H1 (cell line): Measurements from ENCODE around the gene TMEM9B. TPM values are rescaled to one million over a fixed set of nuclear protein-coding genes. Genes with fewer than 3 reads are reported as not detected.

Source experiments
- BRCA1 ChIP-seq: IDR thresholded peaks from 2 replicates; pipeline ENCODE4 v1.6.1; 2012; ENCODE audit warnings: low read depth, low read length, improper control_type of control experiment
- CBX8 ChIP-seq: fragments of 300-800, 300-1000 bp; sonication (generic); IDR thresholded peaks from 2 replicates; pipeline ENCODE4 v1.7.1; 2016; ENCODE audit warnings: low read depth, low read length, borderline replicate concordance
- CEBPB ChIP-seq: IDR thresholded peaks from 2 replicates; pipeline ENCODE4 v1.6.1; 2012; ENCODE audit warnings: low read depth, low read length
- SIX5 ChIP-seq: IDR thresholded peaks from 2 replicates; pipeline ENCODE4 v1.6.1; 2011; ENCODE audit warnings: mild to moderate bottlenecking, low read depth, low read length
- TBP ChIP-seq: IDR thresholded peaks from 2 replicates; pipeline ENCODE4 v1.6.1; 2011; ENCODE audit warnings: low read depth, low read length, improper control_type of control experiment
- polyA plus RNA-seq, 7 experiments: library from polyadenylated mRNA; depleted of rRNA in 3 of 7; stranded (reverse) in 5 of 7; unstranded in 2 of 7; fragments of >200 nt in 5 of 7; fragments of 200-250 nt in 2 of 7; gene quantifications; 1 replicate in 5 of 7; 2 replicates in 1 of 7; 4 replicates in 1 of 7; pipeline versions ENCODE4 v1.2.1 to v1.2.3, GENCODE V29; 2011 to 2013; ENCODE audit warnings: missing spikeins in 2 of 7, mixed read lengths in 2 of 7
- total RNA-seq: library from RNA; stranded (reverse); fragmentation: NEBNext Ultra II Directional; extraction: Animal tissue kit (Norgen Biotek cat#: 25700); gene quantifications from 2 replicates; pipeline ENCODE4 v1.2.1, GENCODE V29; 2021
- TF ChIP-seq, protein P1 (sequence below): IDR thresholded peaks from 2 replicates; pipeline ENCODE4 v1.6.1; 2012; ENCODE audit warnings: low read length, inconsistent platforms
- TF ChIP-seq, protein P2 (sequence below): fragments of 300-600 bp; sonication (generic); IDR thresholded peaks from 2 replicates; pipeline ENCODE4 v1.7.1; 2012; ENCODE audit warnings: low read length, moderate library complexity, mild to moderate bottlenecking, inconsistent platforms; ENCODE audit not compliant: insufficient replicate concordance

TMEM9B gene
- total and polyA plus RNA-seq, 2 of the 8 experiments (the other 6 are each of a cell fraction or from before 2014, with no cell fraction given), result 8.3 to 9.4 TPM

DNA sequence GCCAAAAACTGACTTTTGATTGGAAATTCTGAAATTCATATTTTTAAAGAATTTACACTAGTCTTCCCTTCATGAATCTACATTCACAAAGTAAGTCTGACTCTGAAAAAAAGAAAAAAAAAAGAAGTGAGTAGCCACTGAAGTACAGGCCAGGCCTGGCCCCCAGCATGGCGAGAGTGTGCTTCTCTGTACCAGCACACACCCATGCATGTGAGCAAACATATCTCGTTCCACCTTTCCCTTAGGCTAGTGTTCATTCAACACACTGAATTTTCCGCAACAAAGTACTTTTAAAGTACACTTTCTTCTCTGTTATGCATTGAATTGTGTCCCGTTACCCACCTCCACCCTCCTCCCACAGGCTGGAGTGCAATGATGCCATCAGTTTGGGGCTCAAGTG, 36.0 kb downstream of the TMEM9B start (continued):
- TF ChIP-seq, protein P1, sequence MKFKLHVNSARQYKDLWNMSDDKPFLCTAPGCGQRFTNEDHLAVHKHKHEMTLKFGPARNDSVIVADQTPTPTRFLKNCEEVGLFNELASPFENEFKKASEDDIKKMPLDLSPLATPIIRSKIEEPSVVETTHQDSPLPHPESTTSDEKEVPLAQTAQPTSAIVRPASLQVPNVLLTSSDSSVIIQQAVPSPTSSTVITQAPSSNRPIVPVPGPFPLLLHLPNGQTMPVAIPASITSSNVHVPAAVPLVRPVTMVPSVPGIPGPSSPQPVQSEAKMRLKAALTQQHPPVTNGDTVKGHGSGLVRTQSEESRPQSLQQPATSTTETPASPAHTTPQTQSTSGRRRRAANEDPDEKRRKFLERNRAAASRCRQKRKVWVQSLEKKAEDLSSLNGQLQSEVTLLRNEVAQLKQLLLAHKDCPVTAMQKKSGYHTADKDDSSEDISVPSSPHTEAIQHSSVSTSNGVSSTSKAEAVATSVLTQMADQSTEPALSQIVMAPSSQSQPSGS, result no peak
- TF ChIP-seq TBP (no peak), CBX8 (no peak), BRCA1 (no peak), SIX5 (no peak), CEBPB (no peak)
- TF ChIP-seq, protein P2, sequence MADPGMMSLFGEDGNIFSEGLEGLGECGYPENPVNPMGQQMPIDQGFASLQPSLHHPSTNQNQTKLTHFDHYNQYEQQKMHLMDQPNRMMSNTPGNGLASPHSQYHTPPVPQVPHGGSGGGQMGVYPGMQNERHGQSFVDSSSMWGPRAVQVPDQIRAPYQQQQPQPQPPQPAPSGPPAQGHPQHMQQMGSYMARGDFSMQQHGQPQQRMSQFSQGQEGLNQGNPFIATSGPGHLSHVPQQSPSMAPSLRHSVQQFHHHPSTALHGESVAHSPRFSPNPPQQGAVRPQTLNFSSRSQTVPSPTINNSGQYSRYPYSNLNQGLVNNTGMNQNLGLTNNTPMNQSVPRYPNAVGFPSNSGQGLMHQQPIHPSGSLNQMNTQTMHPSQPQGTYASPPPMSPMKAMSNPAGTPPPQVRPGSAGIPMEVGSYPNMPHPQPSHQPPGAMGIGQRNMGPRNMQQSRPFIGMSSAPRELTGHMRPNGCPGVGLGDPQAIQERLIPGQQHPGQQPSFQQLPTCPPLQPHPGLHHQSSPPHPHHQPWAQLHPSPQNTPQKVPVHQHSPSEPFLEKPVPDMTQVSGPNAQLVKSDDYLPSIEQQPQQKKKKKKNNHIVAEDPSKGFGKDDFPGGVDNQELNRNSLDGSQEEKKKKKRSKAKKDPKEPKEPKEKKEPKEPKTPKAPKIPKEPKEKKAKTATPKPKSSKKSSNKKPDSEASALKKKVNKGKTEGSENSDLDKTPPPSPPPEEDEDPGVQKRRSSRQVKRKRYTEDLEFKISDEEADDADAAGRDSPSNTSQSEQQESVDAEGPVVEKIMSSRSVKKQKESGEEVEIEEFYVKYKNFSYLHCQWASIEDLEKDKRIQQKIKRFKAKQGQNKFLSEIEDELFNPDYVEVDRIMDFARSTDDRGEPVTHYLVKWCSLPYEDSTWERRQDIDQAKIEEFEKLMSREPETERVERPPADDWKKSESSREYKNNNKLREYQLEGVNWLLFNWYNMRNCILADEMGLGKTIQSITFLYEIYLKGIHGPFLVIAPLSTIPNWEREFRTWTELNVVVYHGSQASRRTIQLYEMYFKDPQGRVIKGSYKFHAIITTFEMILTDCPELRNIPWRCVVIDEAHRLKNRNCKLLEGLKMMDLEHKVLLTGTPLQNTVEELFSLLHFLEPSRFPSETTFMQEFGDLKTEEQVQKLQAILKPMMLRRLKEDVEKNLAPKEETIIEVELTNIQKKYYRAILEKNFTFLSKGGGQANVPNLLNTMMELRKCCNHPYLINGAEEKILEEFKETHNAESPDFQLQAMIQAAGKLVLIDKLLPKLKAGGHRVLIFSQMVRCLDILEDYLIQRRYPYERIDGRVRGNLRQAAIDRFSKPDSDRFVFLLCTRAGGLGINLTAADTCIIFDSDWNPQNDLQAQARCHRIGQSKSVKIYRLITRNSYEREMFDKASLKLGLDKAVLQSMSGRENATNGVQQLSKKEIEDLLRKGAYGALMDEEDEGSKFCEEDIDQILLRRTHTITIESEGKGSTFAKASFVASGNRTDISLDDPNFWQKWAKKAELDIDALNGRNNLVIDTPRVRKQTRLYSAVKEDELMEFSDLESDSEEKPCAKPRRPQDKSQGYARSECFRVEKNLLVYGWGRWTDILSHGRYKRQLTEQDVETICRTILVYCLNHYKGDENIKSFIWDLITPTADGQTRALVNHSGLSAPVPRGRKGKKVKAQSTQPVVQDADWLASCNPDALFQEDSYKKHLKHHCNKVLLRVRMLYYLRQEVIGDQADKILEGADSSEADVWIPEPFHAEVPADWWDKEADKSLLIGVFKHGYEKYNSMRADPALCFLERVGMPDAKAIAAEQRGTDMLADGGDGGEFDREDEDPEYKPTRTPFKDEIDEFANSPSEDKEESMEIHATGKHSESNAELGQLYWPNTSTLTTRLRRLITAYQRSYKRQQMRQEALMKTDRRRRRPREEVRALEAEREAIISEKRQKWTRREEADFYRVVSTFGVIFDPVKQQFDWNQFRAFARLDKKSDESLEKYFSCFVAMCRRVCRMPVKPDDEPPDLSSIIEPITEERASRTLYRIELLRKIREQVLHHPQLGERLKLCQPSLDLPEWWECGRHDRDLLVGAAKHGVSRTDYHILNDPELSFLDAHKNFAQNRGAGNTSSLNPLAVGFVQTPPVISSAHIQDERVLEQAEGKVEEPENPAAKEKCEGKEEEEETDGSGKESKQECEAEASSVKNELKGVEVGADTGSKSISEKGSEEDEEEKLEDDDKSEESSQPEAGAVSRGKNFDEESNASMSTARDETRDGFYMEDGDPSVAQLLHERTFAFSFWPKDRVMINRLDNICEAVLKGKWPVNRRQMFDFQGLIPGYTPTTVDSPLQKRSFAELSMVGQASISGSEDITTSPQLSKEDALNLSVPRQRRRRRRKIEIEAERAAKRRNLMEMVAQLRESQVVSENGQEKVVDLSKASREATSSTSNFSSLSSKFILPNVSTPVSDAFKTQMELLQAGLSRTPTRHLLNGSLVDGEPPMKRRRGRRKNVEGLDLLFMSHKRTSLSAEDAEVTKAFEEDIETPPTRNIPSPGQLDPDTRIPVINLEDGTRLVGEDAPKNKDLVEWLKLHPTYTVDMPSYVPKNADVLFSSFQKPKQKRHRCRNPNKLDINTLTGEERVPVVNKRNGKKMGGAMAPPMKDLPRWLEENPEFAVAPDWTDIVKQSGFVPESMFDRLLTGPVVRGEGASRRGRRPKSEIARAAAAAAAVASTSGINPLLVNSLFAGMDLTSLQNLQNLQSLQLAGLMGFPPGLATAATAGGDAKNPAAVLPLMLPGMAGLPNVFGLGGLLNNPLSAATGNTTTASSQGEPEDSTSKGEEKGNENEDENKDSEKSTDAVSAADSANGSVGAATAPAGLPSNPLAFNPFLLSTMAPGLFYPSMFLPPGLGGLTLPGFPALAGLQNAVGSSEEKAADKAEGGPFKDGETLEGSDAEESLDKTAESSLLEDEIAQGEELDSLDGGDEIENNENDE, result no peak
